DOHH2 (cell line): Measurements from ENCODE around the gene ACD.

ENCODE experiments used
- H3F3A ChIP-seq: fragments of 200-600 bp; sonication (generic), shearing (Covaris generic); 2 replicates; pipeline ENCODE4 v1.6.0; 2016; ENCODE audit warnings: antibody characterized with exemption, mild to moderate bottlenecking; ENCODE audit not compliant: control insufficient read depth, insufficient read depth
- H3K27ac ChIP-seq: fragments of 200-600 bp; sonication (generic); 2 replicates; pipeline ENCODE4 v1.5.1; 2014; ENCODE audit warnings: low read depth, mild to moderate bottlenecking, low read length, moderate library complexity
- H3K27me3 ChIP-seq: fragments of 200-600 bp; sonication (generic); 2 replicates; pipeline ENCODE4 v1.6.1; 2014; ENCODE audit warnings: mild to moderate bottlenecking, low read length, mixed read lengths; ENCODE audit not compliant: control insufficient read depth
- H3K36me3 ChIP-seq: fragments of 200-600 bp; sonication (generic); 2 replicates; pipeline ENCODE4 v1.6.1; 2014; ENCODE audit warnings: mild to moderate bottlenecking, low read length, moderate library complexity, mixed read lengths; ENCODE audit not compliant: control insufficient read depth
- H3K4me1 ChIP-seq: fragments of 200-600 bp; sonication (generic); 2 replicates; pipeline ENCODE4 v1.6.1; 2014; ENCODE audit warnings: mild to moderate bottlenecking, low read length, mixed read lengths; ENCODE audit not compliant: control insufficient read depth
- H3K4me2 ChIP-seq: fragments of 200-600 bp; sonication (generic); 2 replicates; pipeline ENCODE4 v1.6.0; 2014; ENCODE audit warnings: mild to moderate bottlenecking, low read length, moderate library complexity
- H3K4me3 ChIP-seq: fragments of 200-600 bp; sonication (generic); 2 replicates; pipeline ENCODE4 v1.5.1; 2014; ENCODE audit warnings: mild to moderate bottlenecking, low read length, mixed read lengths
- H3K79me2 ChIP-seq: fragments of 200-600 bp; sonication (generic); 2 replicates; pipeline ENCODE4 v1.6.1; 2014; ENCODE audit warnings: mild to moderate bottlenecking, low read length, mixed read lengths; ENCODE audit not compliant: control insufficient read depth
- H3K9me2 ChIP-seq: fragments of 200-600 bp; sonication (generic); replicated peaks from 2 replicates; pipeline ENCODE4 v1.6.1; 2014; ENCODE audit warnings: mild to moderate bottlenecking, low read length, mixed read lengths; ENCODE audit not compliant: control insufficient read depth
- H3K9me3 ChIP-seq: fragments of 200-600 bp; sonication (generic); 2 replicates; pipeline ENCODE4 v1.6.1; 2014; ENCODE audit warnings: antibody characterized with exemption, low read length, mixed read lengths; ENCODE audit not compliant: control insufficient read depth, insufficient read depth
- H4K20me1 ChIP-seq: fragments of 200-600 bp; sonication (generic); 2 replicates; pipeline ENCODE4 v1.6.0; 2014; ENCODE audit warnings: low read depth, mild to moderate bottlenecking, antibody characterized with exemption, low read length, moderate library complexity; ENCODE audit not compliant: control insufficient read depth, insufficient read depth
- EZH2phosphoT487 ChIP-seq: fragments of 200-600 bp; sonication (generic); IDR thresholded peaks from 2 replicates; pipeline ENCODE4 v1.6.1; 2017; ENCODE audit warnings: borderline replicate concordance, mild to moderate bottlenecking, antibody characterized with exemption, low read length, moderate library complexity, mixed read lengths
- TF ChIP-seq, protein P1 (sequence below): fragments of 200-600 bp; sonication (generic); IDR thresholded peaks from one replicate; pipeline ENCODE4 v1.5.1; 2014; ENCODE audit warnings: antibody characterized with exemption, mild to moderate bottlenecking, low read depth, low read length; ENCODE audit not compliant: poor library complexity, severe bottlenecking

Gene ACD

DNA sequence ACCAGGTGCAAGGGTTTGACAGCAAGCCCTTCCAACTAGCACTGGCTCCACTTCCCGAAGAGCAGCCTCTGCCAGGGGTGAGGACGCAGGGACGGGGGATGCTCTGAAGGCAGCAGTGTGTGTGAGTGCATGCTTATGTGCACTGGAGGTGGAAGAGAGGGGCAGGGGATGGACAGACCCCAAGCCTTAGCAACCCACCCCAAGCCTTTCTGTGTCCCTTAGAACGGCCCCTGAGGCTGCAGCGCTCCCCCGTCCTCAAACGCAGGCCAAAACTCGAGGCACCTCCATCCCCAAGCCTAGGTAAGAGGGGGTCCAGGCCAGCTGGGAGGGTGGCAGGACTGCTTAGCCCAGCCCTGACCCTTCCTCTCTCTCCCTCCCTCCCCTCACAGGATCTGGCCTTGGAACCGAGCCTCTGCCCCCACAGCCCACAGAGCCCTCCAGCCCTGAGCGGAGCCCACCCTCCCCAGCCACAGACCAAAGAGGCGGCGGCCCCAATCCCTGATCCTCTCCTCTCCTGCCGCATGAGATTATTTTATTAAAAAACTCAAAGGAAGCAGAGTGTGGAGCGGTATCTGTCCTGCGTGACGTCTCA, 2.9 kb downstream of the ACD start:
- Histone ChIP-seq H3K27ac (no peak overlapping the region), H3K36me3 (peaks cover 65% of the 10 kb centered on the region)

DNA sequence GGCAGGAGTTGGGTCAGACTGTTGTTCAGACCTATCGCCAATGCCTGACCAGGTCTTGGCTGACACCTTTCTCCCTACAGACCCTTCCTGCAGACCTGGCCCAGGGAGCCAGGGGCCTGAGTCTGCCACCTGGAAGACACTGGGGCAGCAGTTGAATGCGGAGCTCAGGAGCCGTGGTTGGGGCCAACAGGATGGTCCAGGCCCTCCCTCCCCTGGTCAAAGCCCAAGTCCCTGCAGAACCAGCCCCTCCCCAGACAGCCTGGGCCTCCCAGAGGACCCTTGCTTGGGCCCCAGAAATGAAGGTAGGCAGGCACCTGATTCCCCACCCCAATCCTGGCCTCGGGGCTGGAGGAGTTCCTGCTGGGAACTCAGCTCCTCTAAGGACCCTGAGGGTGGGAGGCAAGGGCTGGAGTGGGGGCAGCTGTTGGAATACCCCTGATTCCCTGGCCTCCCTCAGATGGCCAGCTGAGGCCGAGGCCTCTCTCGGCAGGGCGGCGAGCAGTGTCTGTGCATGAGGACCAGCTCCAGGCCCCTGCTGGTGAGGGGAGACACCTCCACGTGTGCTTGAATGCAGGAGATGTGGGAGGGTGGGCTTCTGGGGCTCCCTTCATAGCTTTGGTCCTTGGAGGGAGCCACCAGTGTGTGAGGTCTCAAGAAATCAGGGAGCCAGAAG, 3.6 kb downstream of the ACD start:
- H3K27ac ChIP-seq, result no peak overlapping the region
- H3K4me1 ChIP-seq, result peaks cover 18% of the 10 kb centered on the region
- no peaks in the 10 kb centered on the region for H3K27me3 ChIP-seq
- H3K36me3 ChIP-seq, result peaks cover 68% of the 10 kb centered on the region
- no peak overlapping the region for H3K4me2 ChIP-seq
- peaks cover 3% of the 10 kb centered on the region; the same call in 1 of the 2 replicates for H3F3A ChIP-seq
- TF ChIP-seq, protein P1, sequence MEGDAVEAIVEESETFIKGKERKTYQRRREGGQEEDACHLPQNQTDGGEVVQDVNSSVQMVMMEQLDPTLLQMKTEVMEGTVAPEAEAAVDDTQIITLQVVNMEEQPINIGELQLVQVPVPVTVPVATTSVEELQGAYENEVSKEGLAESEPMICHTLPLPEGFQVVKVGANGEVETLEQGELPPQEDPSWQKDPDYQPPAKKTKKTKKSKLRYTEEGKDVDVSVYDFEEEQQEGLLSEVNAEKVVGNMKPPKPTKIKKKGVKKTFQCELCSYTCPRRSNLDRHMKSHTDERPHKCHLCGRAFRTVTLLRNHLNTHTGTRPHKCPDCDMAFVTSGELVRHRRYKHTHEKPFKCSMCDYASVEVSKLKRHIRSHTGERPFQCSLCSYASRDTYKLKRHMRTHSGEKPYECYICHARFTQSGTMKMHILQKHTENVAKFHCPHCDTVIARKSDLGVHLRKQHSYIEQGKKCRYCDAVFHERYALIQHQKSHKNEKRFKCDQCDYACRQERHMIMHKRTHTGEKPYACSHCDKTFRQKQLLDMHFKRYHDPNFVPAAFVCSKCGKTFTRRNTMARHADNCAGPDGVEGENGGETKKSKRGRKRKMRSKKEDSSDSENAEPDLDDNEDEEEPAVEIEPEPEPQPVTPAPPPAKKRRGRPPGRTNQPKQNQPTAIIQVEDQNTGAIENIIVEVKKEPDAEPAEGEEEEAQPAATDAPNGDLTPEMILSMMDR, result no peak
- TF ChIP-seq EZH2phosphoT487, result no peak
- H4K20me1 ChIP-seq, result peaks cover 4% of the 10 kb centered on the region; the same call in 1 of the 2 replicates
- H3K79me2 ChIP-seq, result peaks cover 28% of the 10 kb centered on the region
- no peak overlapping the region for H3K4me3 ChIP-seq
- H3K9me3 ChIP-seq, result no peaks in the 10 kb centered on the region
- H3K9me2 ChIP-seq, result no peaks in the 10 kb centered on the region

More for the DNA sequence above, 2.9 kb downstream of the ACD start:
- H3K4me2 ChIP-seq, result peak overlapping the region; percentile 2; the same call in 1 of the 2 replicates
- no peak overlapping the region for H3K4me3 ChIP-seq
- TF ChIP-seq EZH2phosphoT487, result no peak
- TF ChIP-seq, protein P1, result no peak
- peaks cover 29% of the 10 kb centered on the region for H3K79me2 ChIP-seq
- peaks cover 24% of the 10 kb centered on the region for H3K4me1 ChIP-seq
- H3K9me3 ChIP-seq, result no peaks in the 10 kb centered on the region
- H3K27me3 ChIP-seq, result no peaks in the 10 kb centered on the region
- H4K20me1 ChIP-seq, result peaks cover 4% of the 10 kb centered on the region; the same call in 1 of the 2 replicates
- peaks cover 3% of the 10 kb centered on the region; the same call in 1 of the 2 replicates for H3F3A ChIP-seq
- H3K9me2 ChIP-seq, result no peaks in the 10 kb centered on the region

DNA sequence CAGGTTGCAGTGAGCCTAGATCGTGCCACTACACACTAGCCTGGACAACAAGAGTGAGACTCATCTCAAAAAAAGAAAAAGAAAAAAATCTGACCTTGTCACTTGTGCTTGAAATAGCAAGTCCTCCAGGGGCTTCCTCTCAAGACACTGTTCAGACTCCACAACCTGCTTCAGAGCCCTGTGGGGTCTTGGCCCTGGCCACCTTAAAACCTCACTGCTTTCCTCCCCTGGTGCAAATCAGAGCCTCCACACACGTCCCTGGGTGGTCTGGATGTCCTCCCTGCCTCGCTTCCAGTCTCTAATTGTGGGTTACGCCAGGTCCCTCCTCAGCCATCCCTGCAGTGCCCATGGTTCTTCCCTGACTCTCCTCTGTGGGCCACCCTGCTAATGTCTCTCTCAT, 4.7 kb downstream of the ACD start:
- Histone ChIP-seq H3K4me1 (peaks cover 13% of the 10 kb centered on the region), H4K20me1 (peaks cover 4% of the 10 kb centered on the region; the same call in 1 of the 2 replicates), H3K9me2 (no peaks in the 10 kb centered on the region), H3K27ac (no peak overlapping the region), H3F3A (peaks cover 3% of the 10 kb centered on the region; the same call in 1 of the 2 replicates), H3K27me3 (no peaks in the 10 kb centered on the region), H3K79me2 (peaks cover 22% of the 10 kb centered on the region), H3K36me3 (peaks cover 77% of the 10 kb centered on the region), H3K4me2 (no peak overlapping the region), H3K9me3 (no peaks in the 10 kb centered on the region), H3K4me3 (no peak overlapping the region)
- TF ChIP-seq, protein P1, result no peak
- TF ChIP-seq EZH2phosphoT487, result no peak
